ENCODE data around the gene ZBED2.

The ZBED2 gene

DNA sequence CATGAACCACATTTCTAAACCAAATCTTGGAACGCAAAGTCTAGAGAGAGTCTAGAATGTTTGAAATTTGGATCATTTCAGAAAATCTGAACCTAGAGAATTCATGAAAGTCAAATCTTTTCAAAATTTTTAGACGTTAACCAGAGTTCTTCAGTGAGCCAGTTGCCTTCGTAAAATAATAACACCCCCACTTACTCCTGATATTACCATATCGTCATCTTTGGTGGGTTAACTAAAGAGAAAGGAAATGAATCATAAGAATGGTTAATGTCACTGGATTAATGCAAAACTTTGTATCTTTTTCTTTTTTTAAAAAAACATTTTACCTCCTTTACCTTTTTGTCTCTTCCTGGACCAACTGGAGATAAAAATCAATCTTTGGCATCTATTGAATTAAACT, 1.2 kb upstream of the ZBED2 start:
- Mint-ChIP-seq H3K27ac (peak overlapping the region; percentile 86), H3K4me3 (peak overlapping the region in 1 of 2 donors; percentile 26), H3K36me3 (ENCODE audit: insufficient read depth) (peaks cover 27% of the 10 kb centered on the region), H3K4me1 (ENCODE audit: low read depth in 2 of 2) (peaks cover 21 to 55% of the 10 kb centered on the region in 2 donors), H3K9me3 (no peaks in the 10 kb centered on the region), H3K27me3 (no peaks in the 10 kb centered on the region)
- ATAC-seq (replicated peaks) (peak; percentile 46), DNase-seq (no peak)

DNA sequence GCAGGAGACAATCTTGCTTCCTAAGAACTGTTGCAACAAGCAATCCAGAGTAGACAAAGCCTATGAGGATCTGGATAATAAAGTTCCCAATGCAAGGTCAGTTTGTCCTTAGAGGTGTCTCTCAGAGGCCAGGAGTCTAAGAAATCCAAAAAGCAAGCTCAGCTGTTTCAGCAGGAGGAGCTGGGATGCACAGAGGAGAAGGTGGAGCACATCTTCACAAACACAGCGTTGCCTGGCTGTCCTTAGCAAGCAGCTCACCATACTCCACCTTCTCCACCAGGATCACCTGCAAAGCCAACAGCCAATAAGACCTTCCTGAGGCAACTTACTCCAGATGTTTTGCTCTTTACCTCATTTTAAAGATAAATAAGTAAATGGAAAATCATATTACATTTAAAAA, 365 bp downstream of the ZBED2 start:
- peaks cover 23% of the 10 kb centered on the region for H3K36me3 Mint-ChIP-seq (ENCODE audit: insufficient read depth)
- H3K4me3 Mint-ChIP-seq, result peak overlapping the region in 1 of 2 donors; percentile 6
- ATAC-seq (replicated peaks), result no peak
- no peaks in the 10 kb centered on the region for H3K9me3 Mint-ChIP-seq
- H3K27ac Mint-ChIP-seq, result peak overlapping the region; percentile 86
- peaks cover 21 to 55% of the 10 kb centered on the region in 2 donors for H3K4me1 Mint-ChIP-seq (ENCODE audit: low read depth in 2 of 2)
- no peak for DNase-seq
- H3K27me3 Mint-ChIP-seq, result no peaks in the 10 kb centered on the region

DNA sequence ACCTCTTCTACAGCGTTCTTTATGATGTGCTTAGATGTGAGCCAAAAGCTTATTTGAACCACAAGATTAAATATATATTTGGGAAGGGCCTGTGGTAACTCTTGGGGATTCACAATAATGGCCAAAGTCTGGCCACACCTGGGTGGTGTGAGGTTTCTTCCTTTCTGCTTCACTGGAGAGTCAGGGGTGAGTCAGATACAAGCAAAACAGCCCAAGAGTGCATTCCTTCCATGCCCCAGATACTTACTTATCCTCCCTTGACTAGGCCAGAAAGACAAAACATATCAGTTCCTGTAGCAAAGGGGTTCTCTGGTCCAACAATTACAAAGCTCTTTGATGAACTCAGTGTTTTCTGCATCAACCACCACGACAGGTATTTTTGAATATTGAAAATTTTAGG, 941 bp downstream of the ZBED2 start:
- Mint-ChIP-seq H3K36me3 (ENCODE audit: insufficient read depth) (peaks cover 25% of the 10 kb centered on the region), H3K27me3 (no peaks in the 10 kb centered on the region), H3K4me1 (ENCODE audit: low read depth in 2 of 2) (peaks cover 21 to 58% of the 10 kb centered on the region in 2 donors), H3K4me3 (peak overlapping the region in 1 of 2 donors; percentile 43), H3K27ac (peak overlapping the region; percentile 86), H3K9me3 (no peaks in the 10 kb centered on the region)
- DNase-seq (no peak), ATAC-seq (replicated peaks) (peak; percentile 43)

DNA sequence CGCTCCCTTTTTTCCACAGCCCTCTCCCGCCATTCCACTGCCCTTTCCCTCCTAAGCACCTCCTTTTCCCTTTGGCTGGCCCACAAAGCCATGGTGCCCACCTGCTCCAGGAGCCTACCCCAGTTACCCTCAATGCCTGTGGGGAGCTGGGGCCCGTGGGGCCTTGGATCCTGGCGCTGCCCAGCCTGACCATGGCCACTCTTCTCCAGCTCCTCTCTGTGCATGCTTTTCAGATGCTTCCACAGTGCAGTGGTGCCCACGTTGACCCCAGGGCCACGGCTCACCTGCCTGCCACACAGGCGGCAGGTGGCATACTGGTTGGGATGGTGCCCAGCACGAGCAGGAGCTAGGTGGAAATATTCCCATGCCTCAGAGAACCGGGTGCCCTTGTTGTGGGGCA, 1.5 kb downstream of the ZBED2 start:
- Mint-ChIP-seq H3K36me3 (ENCODE audit: insufficient read depth) (peaks cover 29% of the 10 kb centered on the region), H3K4me3 (peak overlapping the region in 1 of 2 donors; percentile 43), H3K27me3 (no peaks in the 10 kb centered on the region), H3K27ac (peak overlapping the region; percentile 86), H3K9me3 (no peaks in the 10 kb centered on the region), H3K4me1 (ENCODE audit: low read depth in 2 of 2) (peaks cover 21 to 61% of the 10 kb centered on the region in 2 donors)
- DNase-seq (no peak), ATAC-seq (replicated peaks) (no peak)

DNA sequence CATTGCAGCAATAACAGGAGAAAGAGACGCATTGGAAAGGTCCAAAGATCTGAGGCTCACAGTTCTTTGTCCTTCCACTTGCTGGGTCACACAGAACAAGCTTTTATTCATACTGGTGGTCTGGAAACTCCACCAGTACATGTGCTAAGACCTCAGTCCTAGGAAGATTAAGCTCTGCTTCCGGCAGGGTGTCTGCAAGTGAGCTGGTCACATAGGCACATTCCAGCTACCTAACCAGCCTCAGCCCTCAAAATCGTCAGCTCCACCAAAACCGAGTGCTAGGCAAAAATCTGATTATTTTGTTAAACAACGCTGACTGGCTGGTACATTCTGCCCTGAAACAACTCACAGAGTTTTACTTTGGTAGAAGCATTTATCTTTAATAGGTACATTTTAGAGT, 2.2 kb downstream of the ZBED2 start:
- no peaks in the 10 kb centered on the region for H3K27me3 Mint-ChIP-seq
- ATAC-seq (replicated peaks), result peak; percentile 32
- no peak for DNase-seq
- no peaks in the 10 kb centered on the region for H3K9me3 Mint-ChIP-seq
- H3K27ac Mint-ChIP-seq, result peak overlapping the region; percentile 86
- no peak overlapping the region for H3K4me3 Mint-ChIP-seq
- H3K4me1 Mint-ChIP-seq (ENCODE audit: low read depth in 2 of 2), result peaks cover 21 to 59% of the 10 kb centered on the region in 2 donors
- H3K36me3 Mint-ChIP-seq (ENCODE audit: insufficient read depth), result peaks cover 25% of the 10 kb centered on the region

DNA sequence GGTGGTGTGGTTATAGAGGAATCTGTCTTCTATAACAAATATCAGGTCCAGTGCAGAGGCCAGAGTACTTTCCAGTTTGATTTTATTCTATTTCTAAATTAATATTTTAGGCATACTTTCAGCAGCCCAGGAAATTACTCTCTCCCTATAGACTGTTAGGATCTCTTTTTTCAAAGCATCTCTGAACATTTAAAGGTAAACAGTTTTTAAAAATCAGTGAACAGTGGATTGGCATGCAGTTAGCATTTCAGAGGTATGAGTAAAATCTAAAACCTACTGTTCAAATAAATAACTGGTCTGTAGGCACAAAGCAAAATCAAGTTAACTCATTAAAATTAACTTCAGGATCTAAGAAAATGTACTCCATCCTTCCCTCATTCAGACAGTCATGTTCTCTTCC, 3.0 kb downstream of the ZBED2 start:
- no peaks in the 10 kb centered on the region for H3K9me3 Mint-ChIP-seq
- no peaks in the 10 kb centered on the region for H3K27me3 Mint-ChIP-seq

DNA sequence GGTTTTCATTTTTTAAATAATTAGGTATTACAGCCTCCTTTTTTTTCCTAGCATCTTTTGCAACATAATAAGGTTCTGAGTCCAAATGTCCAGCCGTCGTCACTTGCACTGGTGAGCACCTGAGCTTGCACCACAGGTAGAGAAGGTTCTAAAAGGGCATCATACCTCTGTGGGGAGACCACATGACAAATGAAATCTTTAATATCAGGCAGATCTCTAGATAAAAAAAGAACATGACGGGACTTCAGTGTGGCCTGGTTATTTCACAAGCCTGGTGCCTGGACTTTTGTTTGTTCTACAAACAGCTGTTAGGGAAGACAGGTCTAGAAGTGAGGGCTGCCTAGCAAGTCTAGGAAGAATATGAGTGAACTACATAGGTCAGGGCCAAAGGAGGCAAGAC, 3.6 kb downstream of the ZBED2 start:
- Mint-ChIP-seq H3K4me3 (no peak overlapping the region), H3K9me3 (no peaks in the 10 kb centered on the region), H3K4me1 (ENCODE audit: low read depth in 2 of 2) (peaks cover 24 to 57% of the 10 kb centered on the region in 2 donors), H3K36me3 (ENCODE audit: insufficient read depth) (peaks cover 33% of the 10 kb centered on the region), H3K27me3 (no peaks in the 10 kb centered on the region), H3K27ac (peak overlapping the region; percentile 16 to 86)
- ATAC-seq (replicated peaks), result no peak
- no peak for DNase-seq

More for the DNA sequence above, 3.0 kb downstream of the ZBED2 start:
- no peak for ATAC-seq (replicated peaks)
- no peak for DNase-seq
- no peak overlapping the region for H3K4me3 Mint-ChIP-seq
- peak overlapping the region; percentile 16 to 86 for H3K27ac Mint-ChIP-seq
- H3K4me1 Mint-ChIP-seq (ENCODE audit: low read depth in 2 of 2), result peaks cover 21 to 60% of the 10 kb centered on the region in 2 donors
- peaks cover 28% of the 10 kb centered on the region for H3K36me3 Mint-ChIP-seq (ENCODE audit: insufficient read depth)

DNA sequence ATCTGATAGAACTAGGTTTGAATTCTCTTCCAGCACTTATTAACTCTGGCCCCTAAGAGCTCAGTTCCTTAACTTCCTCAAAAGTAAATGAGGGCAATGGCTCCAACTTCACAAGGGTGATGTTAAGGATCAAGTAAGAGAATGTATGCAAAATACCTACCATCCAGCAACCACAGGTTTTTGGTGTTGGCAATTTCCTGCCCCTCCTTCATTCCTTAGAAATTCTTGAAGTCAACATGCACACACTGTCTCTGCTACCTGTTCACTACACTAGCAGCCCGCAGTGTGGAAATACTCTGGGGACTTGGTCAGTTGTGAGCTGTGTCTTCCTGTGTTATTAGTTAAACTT, 5.0 kb downstream of the ZBED2 start:
- no peak overlapping the region for H3K4me3 Mint-ChIP-seq

DNA sequence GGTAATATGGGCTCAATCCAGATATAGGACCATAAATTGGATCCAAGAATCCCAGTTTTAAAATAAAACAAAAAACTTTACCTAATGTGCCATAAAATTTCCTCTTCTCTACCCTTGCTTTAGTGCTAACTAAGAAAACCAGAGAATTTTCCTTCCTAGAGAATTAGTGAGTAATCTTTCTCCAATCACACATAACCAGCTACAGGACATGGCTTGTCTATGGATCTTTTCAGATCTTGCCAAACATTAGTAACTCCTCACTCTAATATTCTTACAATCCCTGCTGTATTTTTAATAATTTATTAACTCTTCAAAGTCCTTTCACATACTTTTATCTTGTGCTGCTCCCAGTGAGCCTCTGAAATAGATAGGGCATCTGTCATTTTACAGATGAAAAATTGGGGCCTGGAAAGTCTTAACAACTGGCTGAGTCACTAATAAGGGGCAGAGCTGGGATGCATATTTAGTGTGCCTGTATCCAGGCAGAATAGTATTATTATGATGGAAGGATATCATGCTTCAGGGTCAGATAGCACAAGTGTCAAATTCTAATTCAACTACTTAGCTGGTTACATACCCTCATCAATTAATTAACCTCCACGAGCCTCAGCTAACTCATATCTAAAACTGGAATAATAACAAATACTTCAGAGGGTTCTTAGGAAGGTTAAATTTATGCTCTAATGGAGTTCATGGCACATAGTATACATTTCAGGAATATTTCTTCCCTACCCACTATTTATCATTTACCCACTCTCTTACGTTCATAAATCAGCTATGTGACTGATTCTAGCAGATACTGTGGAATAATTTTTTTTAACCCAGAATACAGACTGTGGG, 5.6 kb downstream of the ZBED2 start:
- Mint-ChIP-seq H3K36me3 (ENCODE audit: insufficient read depth) (peaks cover 44% of the 10 kb centered on the region), H3K4me3 (no peak overlapping the region), H3K9me3 (no peaks in the 10 kb centered on the region), H3K27me3 (no peaks in the 10 kb centered on the region), H3K27ac (peak overlapping the region; percentile 49 to 89), H3K4me1 (ENCODE audit: low read depth in 2 of 2) (peaks cover 17 to 37% of the 10 kb centered on the region in 2 donors)
- ATAC-seq (replicated peaks) (no peak), DNase-seq (no peak)

More for the DNA sequence above, 5.0 kb downstream of the ZBED2 start:
- Mint-ChIP-seq H3K27ac (peak overlapping the region; percentile 19 to 89), H3K4me1 (ENCODE audit: low read depth in 2 of 2) (peaks cover 21 to 43% of the 10 kb centered on the region in 2 donors), H3K27me3 (no peaks in the 10 kb centered on the region), H3K36me3 (ENCODE audit: insufficient read depth) (peaks cover 40% of the 10 kb centered on the region), H3K9me3 (no peaks in the 10 kb centered on the region)
- no peak for ATAC-seq (replicated peaks)
- DNase-seq, result no peak

DNA sequence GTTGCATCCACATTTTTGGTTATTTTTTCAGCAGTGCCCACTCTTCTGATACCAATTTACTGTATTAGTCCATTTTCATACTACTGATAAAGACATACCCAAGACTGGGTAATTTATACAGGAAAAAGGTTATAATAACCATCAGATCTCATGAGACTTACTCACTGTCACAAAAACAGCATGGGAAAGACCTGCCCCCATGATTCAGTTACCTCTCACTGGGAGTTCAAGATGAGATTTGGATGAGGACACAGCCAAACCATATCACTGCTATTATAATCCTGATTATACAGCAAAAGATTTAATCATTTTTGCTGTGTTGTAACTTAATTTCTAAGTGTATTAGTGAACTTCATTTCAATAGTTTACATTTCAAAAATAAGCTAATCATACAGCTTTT, 6.6 kb downstream of the ZBED2 start:
- no peaks in the 10 kb centered on the region for H3K9me3 Mint-ChIP-seq
- peaks cover 10 to 31% of the 10 kb centered on the region in 2 donors for H3K4me1 Mint-ChIP-seq (ENCODE audit: low read depth in 2 of 2)
- H3K27ac Mint-ChIP-seq, result peak overlapping the region in 1 of 2 donors; percentile 73
- no peak overlapping the region for H3K4me3 Mint-ChIP-seq
- H3K36me3 Mint-ChIP-seq (ENCODE audit: insufficient read depth), result peaks cover 49% of the 10 kb centered on the region
- no peak for ATAC-seq (replicated peaks)
- DNase-seq, result no peak
- H3K27me3 Mint-ChIP-seq, result no peaks in the 10 kb centered on the region

DNA sequence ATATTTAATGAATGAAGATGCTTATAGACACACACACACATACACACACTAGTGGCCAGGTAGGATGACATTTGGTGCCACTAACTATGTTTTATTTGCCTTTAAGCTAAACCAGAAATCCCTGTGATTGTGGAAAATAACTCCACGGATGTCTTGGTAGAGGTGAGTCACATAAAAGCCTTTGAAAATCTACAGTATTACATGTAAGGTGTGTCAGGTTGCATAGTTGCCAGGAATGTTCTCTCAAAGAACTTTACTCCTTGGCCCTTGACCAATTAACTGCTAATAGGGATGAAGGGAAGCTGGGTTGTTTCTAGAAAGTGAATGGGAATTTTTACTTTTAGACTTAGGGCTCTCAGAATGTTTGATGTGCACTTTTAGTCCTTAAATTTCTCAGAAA, 9.9 kb downstream of the ZBED2 start:
- H3K36me3 Mint-ChIP-seq (ENCODE audit: insufficient read depth), result peaks cover 50% of the 10 kb centered on the region
- peaks cover 18 to 32% of the 10 kb centered on the region in 2 donors for H3K4me1 Mint-ChIP-seq (ENCODE audit: low read depth in 2 of 2)
- H3K9me3 Mint-ChIP-seq, result no peaks in the 10 kb centered on the region
- no peak for ATAC-seq (replicated peaks)
- no peak for DNase-seq
- no peaks in the 10 kb centered on the region for H3K27me3 Mint-ChIP-seq
- no peak overlapping the region for H3K4me3 Mint-ChIP-seq
- no peak overlapping the region for H3K27ac Mint-ChIP-seq

DNA sequence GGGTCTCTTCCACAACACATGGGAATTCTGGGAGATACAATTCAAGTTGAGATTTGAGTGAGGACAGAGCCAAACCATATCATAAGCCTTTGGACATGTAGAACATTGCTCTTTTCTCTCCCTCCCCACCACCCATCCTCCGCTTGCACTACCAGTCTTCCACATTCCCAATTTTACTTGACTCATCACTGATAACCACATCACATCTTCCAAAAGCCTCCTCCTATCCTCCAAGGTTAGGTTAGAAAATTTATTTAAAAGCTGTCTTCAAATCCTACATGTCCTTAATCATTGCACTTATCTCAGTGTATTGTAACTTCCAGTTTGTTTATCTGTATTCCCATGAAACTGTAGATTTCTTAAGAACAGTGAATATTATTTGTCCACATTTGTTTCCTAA, 10.4 kb downstream of the ZBED2 start:
- peaks cover 18 to 32% of the 10 kb centered on the region in 2 donors for H3K4me1 Mint-ChIP-seq (ENCODE audit: low read depth in 2 of 2)
- no peaks in the 10 kb centered on the region for H3K27me3 Mint-ChIP-seq
- ATAC-seq (replicated peaks), result no peak
- no peak overlapping the region for H3K27ac Mint-ChIP-seq
- no peak overlapping the region for H3K4me3 Mint-ChIP-seq
- peaks cover 52% of the 10 kb centered on the region for H3K36me3 Mint-ChIP-seq (ENCODE audit: insufficient read depth)
- DNase-seq, result no peak
- no peaks in the 10 kb centered on the region for H3K9me3 Mint-ChIP-seq

DNA sequence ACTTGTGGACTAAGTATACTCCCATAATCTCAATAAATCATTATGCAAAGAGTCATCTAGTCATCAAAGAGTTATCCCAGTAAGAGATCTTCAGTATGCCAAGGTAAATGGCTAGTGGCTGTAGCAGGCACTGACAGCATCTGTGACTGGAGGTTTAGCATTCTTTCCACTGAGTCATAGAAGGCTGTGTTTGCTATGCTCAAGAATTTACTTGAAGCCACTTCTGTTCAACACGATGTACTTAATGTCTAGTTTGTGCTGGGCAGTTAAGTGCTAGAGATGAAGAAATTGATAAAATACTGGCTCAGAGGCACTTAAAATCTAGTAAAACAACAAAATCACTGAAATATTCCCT, 13.0 kb downstream of the ZBED2 start:
- DNase-seq (no peak), ATAC-seq (replicated peaks) (no peak)
- H3K27ac Mint-ChIP-seq, result peak overlapping the region; percentile 15 to 84
- peaks cover 46% of the 10 kb centered on the region for H3K36me3 Mint-ChIP-seq (ENCODE audit: insufficient read depth)
- no peaks in the 10 kb centered on the region for H3K9me3 Mint-ChIP-seq
- no peaks in the 10 kb centered on the region for H3K27me3 Mint-ChIP-seq
- H3K4me3 Mint-ChIP-seq, result no peak overlapping the region
- peaks cover 26 to 33% of the 10 kb centered on the region in 2 donors for H3K4me1 Mint-ChIP-seq (ENCODE audit: low read depth in 2 of 2)

DNA sequence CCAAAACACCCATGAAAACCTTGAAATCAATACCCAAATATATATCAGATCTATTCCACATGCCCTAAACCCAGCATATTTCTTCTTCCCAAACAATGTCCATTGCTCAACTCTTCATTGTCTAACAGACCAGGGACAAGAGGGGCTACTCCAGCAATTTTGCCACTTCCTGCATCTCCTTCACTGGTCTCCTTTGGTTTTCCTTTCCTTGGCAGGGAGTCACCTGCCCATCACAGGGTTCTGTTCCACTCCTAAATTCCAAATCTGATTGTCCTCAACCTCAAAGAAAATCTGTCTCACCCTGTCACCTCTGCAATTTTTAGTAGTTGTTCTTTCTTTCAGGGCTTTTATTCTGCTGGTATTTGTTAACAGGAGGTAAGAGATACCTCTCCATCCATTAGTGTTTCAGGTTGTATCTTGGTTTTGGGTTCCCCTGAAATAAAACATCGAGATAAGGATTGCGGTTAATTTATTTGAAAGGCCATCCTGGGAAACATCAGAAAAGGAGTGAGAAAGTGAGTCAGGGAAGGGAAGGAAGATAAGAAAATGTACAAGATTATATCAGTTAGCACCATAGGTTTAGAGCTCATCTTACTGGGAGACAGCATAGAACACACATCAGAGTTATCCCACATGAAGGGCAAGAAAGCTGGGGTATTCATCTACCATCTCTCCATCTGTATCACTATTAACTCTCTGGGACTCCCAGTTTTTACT, 13.6 kb downstream of the ZBED2 start:
- DNase-seq (no peak), ATAC-seq (replicated peaks) (no peak)
- H3K4me3 Mint-ChIP-seq, result no peak overlapping the region
- H3K9me3 Mint-ChIP-seq, result no peaks in the 10 kb centered on the region
- H3K27me3 Mint-ChIP-seq, result no peaks in the 10 kb centered on the region
- H3K27ac Mint-ChIP-seq, result peak overlapping the region; percentile 37 to 84
- peaks cover 45% of the 10 kb centered on the region for H3K36me3 Mint-ChIP-seq (ENCODE audit: insufficient read depth)
- H3K4me1 Mint-ChIP-seq (ENCODE audit: low read depth in 2 of 2), result peaks cover 25 to 39% of the 10 kb centered on the region in 2 donors
